Endodermal cell (in vitro differentiated cells): ENCODE data around the gene NECAB2. TPM values are rescaled to one million over a fixed set of nuclear protein-coding genes. Genes with fewer than 3 reads are reported as not detected.

Experiments used
- DNase-seq: peaks from one replicate; pipeline ENCODE4 v3.0.0-alpha.2; 2017
- H3K27ac ChIP-seq: 2 replicates; pipeline ENCODE4 v1.5.1; 2013; ENCODE audit warnings: mild to moderate bottlenecking, low read depth, low read length, moderate library complexity
- H3K27me3 ChIP-seq: 2 replicates; pipeline ENCODE4 v1.6.1; 2013; ENCODE audit warnings: mild to moderate bottlenecking, low read length, moderate library complexity; ENCODE audit not compliant: insufficient read depth, control insufficient read depth, poor library complexity, severe bottlenecking
- H3K36me3 ChIP-seq: 2 replicates; pipeline ENCODE4 v1.7.0; 2013; ENCODE audit warnings: mild to moderate bottlenecking, low read length, moderate library complexity; ENCODE audit not compliant: control insufficient read depth, insufficient read depth
- H3K4me1 ChIP-seq: one replicate; pipeline ENCODE4 v1.7.0; 2013; ENCODE audit warnings: low read length; ENCODE audit not compliant: control insufficient read depth, insufficient read depth
- H3K4me3 ChIP-seq: 2 replicates; pipeline ENCODE4 v1.5.1; 2013; ENCODE audit warnings: mild to moderate bottlenecking, low read length, moderate library complexity
- H3K9ac ChIP-seq: 2 replicates; pipeline ENCODE4 v1.6.1; 2013; ENCODE audit warnings: mild to moderate bottlenecking, low read length, moderate library complexity; ENCODE audit not compliant: poor library complexity, severe bottlenecking; ENCODE audit errors: extremely low read depth
- H3K9me3 ChIP-seq: 2 replicates; pipeline ENCODE4 v1.6.1; 2013; ENCODE audit warnings: mild to moderate bottlenecking, low read length, moderate library complexity; ENCODE audit not compliant: control insufficient read depth
- H3K27ac Mint-ChIP-seq: 2 replicates; pipeline ENCODE4 v1.8.0; 2020; ENCODE audit warnings: mixed read lengths
- H3K27me3 Mint-ChIP-seq: 2 replicates; pipeline ENCODE4 v1.8.0; 2021; ENCODE audit warnings: mild to moderate bottlenecking, mixed read lengths; ENCODE audit not compliant: insufficient read depth
- H3K36me3 Mint-ChIP-seq: 2 replicates; pipeline ENCODE4 v1.8.0; 2020; ENCODE audit warnings: low read depth, mixed read lengths
- H3K4me1 Mint-ChIP-seq: 2 replicates; pipeline ENCODE4 v1.8.0; 2020; ENCODE audit warnings: mixed read lengths
- H3K4me3 Mint-ChIP-seq: 2 replicates; pipeline ENCODE4 v1.8.0; 2020; ENCODE audit warnings: mild to moderate bottlenecking, moderate library complexity, mixed read lengths
- H3K9me3 Mint-ChIP-seq: 2 replicates; pipeline ENCODE4 v1.8.0; 2020; ENCODE audit warnings: mild to moderate bottlenecking, mixed read lengths
- WGBS, 2 experiments: methylation state at CpG; one replicate each; pipeline versions ENCODE4 v1.1.5 to v1.1.7; 2013; ENCODE audit warnings: missing lambda C conversion rate in 2 of 2, mixed read lengths in 1 of 2; ENCODE audit not compliant: insufficient coverage in 1 of 2, insufficient read length in 1 of 2; 5-methylcytosine and 5-hydroxymethylcytosine counted together
- total RNA-seq, 2 donors: library from RNA; stranded (reverse); fragmentation: NEBNext Ultra II Directional in 1 of 2; extraction: Animal tissue kit (Norgen Biotek cat#: 25700) in 1 of 2; gene quantifications; 2 replicates in 1 of 2; 3 replicates in 1 of 2; pipeline ENCODE4 v1.2.1, GENCODE V29; 2021
- TF ChIP-seq, protein P1 (sequence below): fragments of 200-600 bp; sonication (generic); conservative IDR thresholded peaks from 2 replicates; pipeline ENCODE4 v1.5.0; 2021; ENCODE audit warnings: antibody characterized with exemption, mild to moderate bottlenecking

NECAB2 gene
- total RNA-seq, 2 donors from 2014 or later: 2.7 to 3.3 TPM

DNA sequence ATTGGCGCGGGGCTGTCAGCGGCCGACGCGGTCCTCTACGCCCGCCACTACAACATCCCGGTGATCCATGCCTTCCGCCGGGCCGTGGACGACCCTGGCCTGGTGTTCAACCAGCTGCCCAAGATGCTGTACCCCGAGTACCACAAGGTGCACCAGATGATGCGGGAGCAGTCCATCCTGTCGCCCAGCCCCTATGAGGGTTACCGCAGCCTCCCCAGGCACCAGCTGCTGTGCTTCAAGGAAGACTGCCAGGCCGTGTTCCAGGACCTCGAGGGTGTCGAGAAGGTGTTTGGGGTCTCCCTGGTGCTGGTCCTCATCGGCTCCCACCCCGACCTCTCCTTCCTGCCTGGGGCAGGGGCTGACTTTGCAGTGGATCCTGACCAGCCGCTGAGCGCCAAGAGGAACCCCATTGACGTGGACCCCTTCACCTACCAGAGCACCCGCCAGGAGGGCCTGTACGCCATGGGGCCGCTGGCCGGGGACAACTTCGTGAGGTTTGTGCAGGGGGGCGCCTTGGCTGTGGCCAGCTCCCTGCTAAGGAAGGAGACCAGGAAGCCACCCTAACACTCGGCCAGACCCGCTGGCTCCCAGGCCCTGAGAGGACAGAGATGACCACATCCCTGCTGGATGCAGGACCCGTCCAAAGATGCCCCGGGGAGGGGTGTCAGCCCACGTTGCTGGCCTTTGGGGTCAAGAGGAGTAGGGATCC is 2.4 kb upstream of the NECAB2 start:
- TF ChIP-seq, protein P1, sequence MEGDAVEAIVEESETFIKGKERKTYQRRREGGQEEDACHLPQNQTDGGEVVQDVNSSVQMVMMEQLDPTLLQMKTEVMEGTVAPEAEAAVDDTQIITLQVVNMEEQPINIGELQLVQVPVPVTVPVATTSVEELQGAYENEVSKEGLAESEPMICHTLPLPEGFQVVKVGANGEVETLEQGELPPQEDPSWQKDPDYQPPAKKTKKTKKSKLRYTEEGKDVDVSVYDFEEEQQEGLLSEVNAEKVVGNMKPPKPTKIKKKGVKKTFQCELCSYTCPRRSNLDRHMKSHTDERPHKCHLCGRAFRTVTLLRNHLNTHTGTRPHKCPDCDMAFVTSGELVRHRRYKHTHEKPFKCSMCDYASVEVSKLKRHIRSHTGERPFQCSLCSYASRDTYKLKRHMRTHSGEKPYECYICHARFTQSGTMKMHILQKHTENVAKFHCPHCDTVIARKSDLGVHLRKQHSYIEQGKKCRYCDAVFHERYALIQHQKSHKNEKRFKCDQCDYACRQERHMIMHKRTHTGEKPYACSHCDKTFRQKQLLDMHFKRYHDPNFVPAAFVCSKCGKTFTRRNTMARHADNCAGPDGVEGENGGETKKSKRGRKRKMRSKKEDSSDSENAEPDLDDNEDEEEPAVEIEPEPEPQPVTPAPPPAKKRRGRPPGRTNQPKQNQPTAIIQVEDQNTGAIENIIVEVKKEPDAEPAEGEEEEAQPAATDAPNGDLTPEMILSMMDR: no peak
- Mint-ChIP-seq H3K4me1 (peaks cover 3% of the 10 kb centered on the region), H3K36me3 (no peaks in the 10 kb centered on the region), H3K9me3 (no peaks in the 10 kb centered on the region), H3K4me3 (no peak overlapping the region), H3K27me3 (peaks cover 15% of the 10 kb centered on the region), H3K27ac (no peak overlapping the region)
- H3K4me3 ChIP-seq: no peak overlapping the region
- no peaks in the 10 kb centered on the region for H3K4me1 ChIP-seq
- H3K9ac ChIP-seq: no peak overlapping the region
- no peak for DNase-seq
- WGBS, 2 experiments: 92 to 98% methylated on average over 23 to 36 of the region's 36 CpGs
- H3K27ac ChIP-seq: no peak overlapping the region
- no peaks in the 10 kb centered on the region for H3K9me3 ChIP-seq
- peaks cover 13% of the 10 kb centered on the region for H3K27me3 ChIP-seq
- H3K36me3 ChIP-seq: no peaks in the 10 kb centered on the region

DNA sequence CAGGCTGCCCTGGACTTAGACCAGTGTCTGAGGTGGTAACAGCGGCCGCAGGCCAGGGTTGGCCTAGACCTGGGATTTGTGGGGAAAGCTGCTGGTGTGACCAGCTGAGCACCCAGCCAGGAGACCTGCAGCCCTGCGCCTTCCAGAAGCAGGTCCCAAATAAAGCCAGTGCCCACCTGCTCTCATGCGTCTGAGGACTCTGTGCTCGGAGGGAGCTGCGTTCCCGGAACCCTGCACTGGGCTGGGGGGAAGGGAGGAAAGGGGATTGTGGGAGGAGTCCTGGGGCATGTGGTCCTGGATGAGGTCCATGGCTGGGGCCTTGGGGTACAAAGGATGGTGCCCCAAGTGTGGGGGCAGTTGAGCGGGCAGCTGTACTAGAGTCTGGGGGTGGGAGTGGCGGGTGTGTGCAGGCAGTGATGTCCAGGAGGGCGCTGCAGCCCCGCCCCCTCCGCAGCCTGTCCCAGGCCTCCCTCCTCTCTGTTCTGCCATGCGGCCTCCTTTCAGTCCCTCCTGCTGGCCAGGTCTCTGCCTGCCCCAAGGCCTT is 1.8 kb upstream of the NECAB2 start:
- Histone ChIP-seq H3K4me1 (no peaks in the 10 kb centered on the region), H3K27ac (no peak overlapping the region), H3K9ac (no peak overlapping the region), H3K4me3 (no peak overlapping the region), H3K9me3 (no peaks in the 10 kb centered on the region), H3K36me3 (no peaks in the 10 kb centered on the region), H3K27me3 (peaks cover 13% of the 10 kb centered on the region)
- H3K9me3 Mint-ChIP-seq: no peaks in the 10 kb centered on the region
- no peaks in the 10 kb centered on the region for H3K36me3 Mint-ChIP-seq
- TF ChIP-seq, protein P1: no peak
- WGBS, 2 experiments: 88 to 98% methylated on average over 6 to 13 of the region's 13 CpGs
- no peak overlapping the region for H3K27ac Mint-ChIP-seq
- H3K27me3 Mint-ChIP-seq: peaks cover 15% of the 10 kb centered on the region
- H3K4me1 Mint-ChIP-seq: peaks cover under 1% of the 10 kb centered on the region
- no peak overlapping the region for H3K4me3 Mint-ChIP-seq
- DNase-seq: no peak

DNA sequence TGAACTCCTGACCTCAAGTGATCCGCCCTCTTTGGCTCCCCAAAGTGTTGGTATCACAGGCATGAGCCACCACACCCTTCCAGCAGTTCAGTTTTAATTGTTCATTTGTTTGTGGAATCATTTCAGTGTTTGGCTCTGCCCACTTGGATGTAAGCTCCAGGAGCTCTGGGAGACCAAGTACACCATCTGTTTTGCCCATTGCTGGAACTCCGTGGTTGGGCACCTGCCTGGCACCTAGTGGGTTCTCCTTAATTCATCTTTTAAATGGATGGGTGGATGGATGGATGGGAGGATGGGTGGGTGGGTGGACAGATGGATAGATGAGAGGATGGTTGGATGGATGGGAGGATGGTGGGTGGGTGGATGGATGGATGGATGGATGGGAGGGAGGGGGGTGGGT is 953 bp upstream of the NECAB2 start:
- no peaks in the 10 kb centered on the region for H3K9me3 Mint-ChIP-seq

More for the DNA sequence above, 953 bp upstream of the NECAB2 start:
- DNase-seq: no peak
- WGBS, 2 experiments: 86 to 98% methylated on average over 1 to 2 of the region's 2 CpGs
- H3K9ac ChIP-seq: no peak overlapping the region
- no peak overlapping the region for H3K4me3 ChIP-seq
- TF ChIP-seq, protein P1: no peak
- no peaks in the 10 kb centered on the region for H3K36me3 Mint-ChIP-seq
- H3K27ac Mint-ChIP-seq: no peak overlapping the region
- no peak overlapping the region for H3K4me3 Mint-ChIP-seq
- H3K36me3 ChIP-seq: no peaks in the 10 kb centered on the region
- H3K27me3 Mint-ChIP-seq: peaks cover 15% of the 10 kb centered on the region
- H3K4me1 Mint-ChIP-seq: no peaks in the 10 kb centered on the region
- H3K27ac ChIP-seq: no peak overlapping the region
- H3K27me3 ChIP-seq: peaks cover 13% of the 10 kb centered on the region
- H3K4me1 ChIP-seq: no peaks in the 10 kb centered on the region
- no peaks in the 10 kb centered on the region for H3K9me3 ChIP-seq
